ENCODE results near the gene PTPN6.

- TF ChIP-seq POLR2A (IDR thresholded peaks at IDR 0.05; ENCODE audit: low read length) (no peak), GATA1 (IDR thresholded peaks at IDR 0.05; ENCODE audit: low read depth, low read length) (no peak)
These were observed 7.8 kb upstream of the PTPN6 start for GRCh38 chr12:6943389-6943721.

Data from erythroblast (primary cell).